HEK293T (cell line): ENCODE data around the gene TSC2.

Source experiments
- CTCF ChIA-PET: fragments of 350-600 bp; formaldehyde crosslinking; extraction: SDS; loops from one replicate; lab custom pipeline; 2021; ENCODE audit warnings: antibody characterized with exemption, inconsistent platforms; lab: Yijun Ruan, JAX
- POLR2A ChIA-PET: fragments of 350-600 bp; formaldehyde crosslinking; extraction: SDS; loops from one replicate; lab custom pipeline; 2020; ENCODE audit warnings: antibody characterized with exemption, inconsistent platforms; lab: Yijun Ruan, JAX
- DNase-seq: peaks from one replicate; pipeline ENCODE4 v3.0.0; 2012; ENCODE audit warnings: mixed read lengths; ENCODE audit errors: extremely low spot score
- ARNT ChIP-seq: fragments of 450-650 bp; IDR thresholded peaks from 2 replicates; pipeline ENCODE4 v1.6.1; 2017; ENCODE audit warnings: mild to moderate bottlenecking
- BHLHE40 ChIP-seq: fragments of 450-650 bp; IDR thresholded peaks from 2 replicates; pipeline ENCODE4 v1.6.1; 2016; ENCODE audit warnings: mild to moderate bottlenecking, moderate library complexity, borderline replicate concordance
- CTBP1 ChIP-seq: fragments of 450-650 bp; IDR thresholded peaks from 2 replicates; pipeline ENCODE4 v1.6.1; 2016; ENCODE audit warnings: borderline replicate concordance
- ELF4 ChIP-seq: fragments of 450-650 bp; IDR thresholded peaks from 2 replicates; pipeline ENCODE4 v1.6.1; 2017; ENCODE audit warnings: antibody characterized with exemption
- FOXA1 ChIP-seq: fragments of 450-650 bp; IDR thresholded peaks from 2 replicates; pipeline ENCODE4 v1.6.1; 2016; ENCODE audit warnings: mild to moderate bottlenecking
- FOXK2 ChIP-seq: fragments of 450-650 bp; IDR thresholded peaks from 2 replicates; pipeline ENCODE4 v1.6.1; 2016; ENCODE audit warnings: mild to moderate bottlenecking
- FOXM1 ChIP-seq: fragments of 450-650 bp; IDR thresholded peaks from 2 replicates; pipeline ENCODE4 v1.6.1; 2017; ENCODE audit warnings: mild to moderate bottlenecking, borderline replicate concordance
- HDGF ChIP-seq: fragments of 450-650 bp; IDR thresholded peaks from 2 replicates; pipeline ENCODE4 v1.6.1; 2017; ENCODE audit warnings: antibody characterized with exemption, borderline replicate concordance
- L3MBTL2 ChIP-seq: fragments of 450-650 bp; conservative IDR thresholded peaks from 2 replicates; pipeline ENCODE4 v1.6.1; 2016; ENCODE audit warnings: mild to moderate bottlenecking
- LEF1 ChIP-seq: fragments of 450-650 bp; IDR thresholded peaks from 2 replicates; pipeline ENCODE4 v1.6.1; 2017; ENCODE audit warnings: mild to moderate bottlenecking, borderline replicate concordance
- NFRKB ChIP-seq: fragments of 450-650 bp; IDR thresholded peaks from 2 replicates; pipeline ENCODE4 v1.6.1; 2016; ENCODE audit warnings: mild to moderate bottlenecking, moderate library complexity
- SP1 ChIP-seq: fragments of 450-650 bp; IDR thresholded peaks from 2 replicates; pipeline ENCODE4 v1.6.1; 2017
- SUZ12 ChIP-seq: fragments of 450-650 bp; IDR thresholded peaks from 2 replicates; pipeline ENCODE4 v1.6.1; 2016; ENCODE audit warnings: mild to moderate bottlenecking
- TARDBP ChIP-seq: fragments of 450-650 bp; IDR thresholded peaks from 2 replicates; pipeline ENCODE4 v1.6.1; 2016
- ZNF384 ChIP-seq: fragments of 450-650 bp; IDR thresholded peaks from 2 replicates; pipeline ENCODE4 v1.6.1; 2016
- TF ChIP-seq, protein P1 (sequence below): fragments of 450-650 bp; IDR thresholded peaks from 2 replicates; pipeline ENCODE4 v1.6.1; 2016

The TSC2 gene

GRCh38 chr16:2064368-2064945 lies 16.7 kb downstream of the TSC2 start:
- POLR2A ChIA-PET, result interaction anchor here (0.9 to 3.2 kb wide), 2 partner anchors 12 to 17 kb away, joined by 3 to 15 read pairs; partner anchors contain the start of genes NTHL1 and TSC2
- DNase-seq, result no peak
- TF ChIP-seq FOXA1 (no peak), TARDBP (no peak), LEF1 (no peak), SUZ12 (no peak), SP1 (no peak), CTBP1 (no peak), BHLHE40 (no peak), NFRKB (no peak), L3MBTL2 (no peak), ARNT (no peak)
- CTCF ChIA-PET, result no interaction called here

GRCh38 chr16:2066139-2066538 lies 18.4 kb downstream of the TSC2 start:
- POLR2A ChIA-PET, result no interaction called here

GRCh38 chr16:2070576-2071453 lies 23.0 kb downstream of the TSC2 start:
- POLR2A ChIA-PET, result interaction anchor here (1.2 kb wide), 1 partner anchor 85 kb away, joined by 4 read pairs; the partner anchor contains the start of gene TRAF7
- no peak for DNase-seq
- CTCF ChIA-PET, result no interaction called here
- TF ChIP-seq BHLHE40 (no peak), SUZ12 (no peak), NFRKB (no peak), FOXA1 (no peak), FOXM1 (no peak), CTBP1 (no peak), HDGF (no peak), ARNT (no peak), LEF1 (no peak), L3MBTL2 (no peak)
- TF ChIP-seq, protein P1, sequence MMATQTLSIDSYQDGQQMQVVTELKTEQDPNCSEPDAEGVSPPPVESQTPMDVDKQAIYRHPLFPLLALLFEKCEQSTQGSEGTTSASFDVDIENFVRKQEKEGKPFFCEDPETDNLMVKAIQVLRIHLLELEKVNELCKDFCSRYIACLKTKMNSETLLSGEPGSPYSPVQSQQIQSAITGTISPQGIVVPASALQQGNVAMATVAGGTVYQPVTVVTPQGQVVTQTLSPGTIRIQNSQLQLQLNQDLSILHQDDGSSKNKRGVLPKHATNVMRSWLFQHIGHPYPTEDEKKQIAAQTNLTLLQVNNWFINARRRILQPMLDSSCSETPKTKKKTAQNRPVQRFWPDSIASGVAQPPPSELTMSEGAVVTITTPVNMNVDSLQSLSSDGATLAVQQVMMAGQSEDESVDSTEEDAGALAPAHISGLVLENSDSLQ, result no peak

More at GRCh38 chr16:2066139-2066538, 18.4 kb downstream of the TSC2 start:
- DNase-seq, result no peak
- CTCF ChIA-PET, result no interaction called here
- TF ChIP-seq FOXK2 (no peak), L3MBTL2 (no peak), NFRKB (no peak), FOXM1 (no peak), TARDBP (no peak), ZNF384 (no peak), ARNT (no peak), LEF1 (no peak), FOXA1 (no peak), HDGF (no peak), CTBP1 (no peak), SP1 (no peak), ELF4 (no peak), BHLHE40 (no peak)
- TF ChIP-seq, protein P1, result no peak

DNA sequence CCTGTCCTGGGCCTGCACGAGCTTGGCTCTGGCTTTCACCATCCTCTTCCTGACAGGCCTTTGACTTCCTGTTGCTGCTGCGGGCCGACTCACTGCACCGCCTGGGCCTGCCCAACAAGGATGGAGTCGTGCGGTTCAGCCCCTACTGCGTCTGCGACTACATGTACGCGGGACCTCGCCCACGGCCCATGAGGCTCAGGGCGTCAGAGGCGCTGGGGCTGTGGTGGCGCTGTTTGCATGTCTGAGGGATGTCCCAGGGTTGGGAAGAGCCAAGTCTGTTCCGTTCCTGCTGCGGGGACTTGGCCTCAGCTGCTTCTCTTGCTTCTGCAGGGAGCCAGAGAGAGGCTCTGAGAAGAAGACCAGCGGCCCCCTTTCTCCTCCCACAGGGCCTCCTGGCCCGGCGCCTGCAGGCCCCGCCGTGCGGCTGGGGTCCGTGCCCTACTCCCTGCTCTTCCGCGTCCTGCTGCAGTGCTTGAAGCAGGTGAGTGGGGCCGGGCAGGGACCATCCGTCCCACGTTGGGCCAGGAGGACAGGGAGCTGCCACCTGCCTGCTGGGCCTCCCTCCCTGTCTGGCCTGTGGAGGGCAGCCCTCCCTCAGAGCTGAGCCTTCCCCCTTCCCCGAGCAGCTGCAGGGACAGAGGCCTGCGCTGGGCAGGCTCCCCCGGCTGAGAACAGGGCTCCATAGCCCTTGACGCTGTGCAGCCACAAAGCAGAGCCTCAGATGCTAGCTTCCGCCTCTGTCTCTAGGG lies 23.8 kb downstream of the TSC2 start:
- no peak for DNase-seq
- POLR2A ChIA-PET, result interaction anchor here (1.1 to 1.6 kb wide), 3 partner anchors 24 to 84 kb away, joined by 4 to 6 read pairs (median 5); partner anchors contain the start of genes NTHL1, TRAF7 and TSC2
- CTCF ChIA-PET, result interaction anchor here (0.6 kb wide), 1 partner anchor 55 kb away, joined by 3 read pairs; no protein-coding TSS in a partner anchor
- no peak for TF ChIP-seq LEF1
- no peak for TF ChIP-seq ELF4
- TF ChIP-seq L3MBTL2, result no peak
- TF ChIP-seq FOXK2, result no peak
- no peak for TF ChIP-seq BHLHE40
- TF ChIP-seq, protein P1, result no peak
- TF ChIP-seq CTBP1, result no peak
- no peak for TF ChIP-seq FOXM1
- no peak for TF ChIP-seq SP1
- no peak for TF ChIP-seq ZNF384
- TF ChIP-seq NFRKB, result no peak
- TF ChIP-seq FOXA1, result no peak
- no peak for TF ChIP-seq ARNT
- no peak for TF ChIP-seq HDGF
- TF ChIP-seq TARDBP, result no peak
- no peak for TF ChIP-seq SUZ12

DNA sequence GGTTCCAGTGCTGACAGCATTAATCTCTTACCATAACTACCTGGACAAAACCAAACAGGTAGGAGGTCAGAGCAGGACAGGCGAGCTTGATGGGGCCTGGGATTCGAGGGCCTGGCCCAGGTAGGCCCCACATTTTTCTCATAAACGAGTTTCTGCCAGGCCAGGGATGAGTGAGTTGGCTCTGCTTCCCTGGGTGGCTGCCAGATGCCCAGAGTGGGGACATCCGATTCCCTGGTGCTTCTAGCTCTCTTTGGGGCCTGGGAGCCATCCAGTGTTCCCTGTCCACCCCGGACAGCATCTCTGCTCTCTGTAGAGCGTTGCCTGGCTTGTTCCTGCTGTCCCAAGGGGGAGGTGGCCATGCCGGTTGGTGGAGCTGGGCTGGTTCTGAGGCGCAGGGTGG lies 25.1 kb downstream of the TSC2 start:
- ChIA-PET POLR2A (interaction anchor here (1.1 to 1.6 kb wide), 2 partner anchors 25 to 82 kb away, joined by 5 to 6 read pairs; partner anchors contain the start of genes NTHL1, TRAF7 and TSC2), CTCF (no interaction called here)
- no peak for DNase-seq
- TF ChIP-seq ELF4 (no peak), L3MBTL2 (no peak)
